Measurements from ENCODE around the gene IGFBPL1. TPM values are rescaled to one million over a fixed set of nuclear protein-coding genes. Genes with fewer than 3 reads are reported as not detected.
A peak's percentile ranks its signal among the peaks of the same experiment; 100 is the strongest.

IGFBPL1 gene
- total and polyA plus RNA-seq, 12 donors = not detected

- TF ChIP-seq CTCF (IDR thresholded peaks at IDR 0.05) = peak in 3 of 9 donors; percentile 25 to 42 (median 31)
- no peak for ATAC-seq
- intact Hi-C loops (cut with DNase I) = loop anchor here in 2 of 10 donors (10.0 kb wide), 2 partner anchors 62 to 308 kb away; partner anchors contain the start of gene FAM240B (in 1 of the 2)
Measured at GRCh38 chr9:38417003-38417945, 7.0 kb downstream of the IGFBPL1 start.

GRCh38 chr9:38416461-38416860 lies 7.8 kb downstream of the IGFBPL1 start:
- no peaks in the 10 kb centered on the region for H3K36me3 ChIP-seq
- H3K4me3 ChIP-seq = no peak overlapping the region
- H3K27ac ChIP-seq = no peak overlapping the region
- WGBS, 2 donors = 73 to 84% methylated on average over 4 of the region's 4 CpGs
- H3K4me1 ChIP-seq = no peaks in the 10 kb centered on the region
- ATAC-seq (no peak), DNase-seq (no peak)
- no peaks in the 10 kb centered on the region for H3K9me3 ChIP-seq
- intact Hi-C loops (cut with DNase I) = loop anchor here in 2 of 10 donors (10.0 kb wide), 2 partner anchors 62 to 308 kb away; partner anchors contain the start of gene FAM240B (in 1 of the 2)
- peaks cover 0 to 52% (median 36%) of the 10 kb centered on the region in 7 donors for H3K27me3 ChIP-seq
- no peak for TF ChIP-seq CTCF (IDR thresholded peaks at IDR 0.05)

More at GRCh38 chr9:38417003-38417945, 7.0 kb downstream of the IGFBPL1 start:
- WGBS, 2 donors = 67% methylated on average over 8 of the region's 8 CpGs
- H3K36me3 ChIP-seq = no peaks in the 10 kb centered on the region
- no peak overlapping the region for H3K27ac ChIP-seq
- H3K9me3 ChIP-seq = no peaks in the 10 kb centered on the region
- DNase-seq = no peak
- no peak overlapping the region for H3K4me3 ChIP-seq
- no peaks in the 10 kb centered on the region for H3K4me1 ChIP-seq
- H3K27me3 ChIP-seq = peaks cover 0 to 54% (median 31%) of the 10 kb centered on the region in 7 donors

- Histone ChIP-seq H3K27ac (no peak overlapping the region), H3K27me3 (peaks cover 0 to 55% (median 33%) of the 10 kb centered on the region in 7 donors), H3K4me1 (no peaks in the 10 kb centered on the region), H3K4me3 (no peak overlapping the region), H3K36me3 (no peaks in the 10 kb centered on the region), H3K9me3 (no peaks in the 10 kb centered on the region)
- no peak for TF ChIP-seq CTCF (IDR thresholded peaks at IDR 0.05)
- intact Hi-C loops (cut with DNase I) = loop anchor here in 2 of 10 donors (10.0 kb wide), 2 partner anchors 61 to 309 kb away; partner anchors contain the start of gene FAM240B (in 1 of the 2)
- ATAC-seq = peak in 1 of 8 donors; percentile 17
- WGBS, 2 donors = 86 to 89% methylated on average over 8 of the region's 8 CpGs
- no peak for DNase-seq
Measured at GRCh38 chr9:38415856-38416255, 8.4 kb downstream of the IGFBPL1 start.

GRCh38 chr9:38414040-38414723 lies 10.1 kb downstream of the IGFBPL1 start:
- Histone ChIP-seq H3K36me3 (no peaks in the 10 kb centered on the region), H3K4me3 (no peak overlapping the region), H3K27me3 (peaks cover 0 to 56% (median 30%) of the 10 kb centered on the region in 7 donors), H3K4me1 (no peaks in the 10 kb centered on the region), H3K27ac (no peak overlapping the region), H3K9me3 (no peaks in the 10 kb centered on the region)
- ATAC-seq (no peak), DNase-seq (no peak)
- TF ChIP-seq CTCF (IDR thresholded peaks at IDR 0.05) = no peak
- WGBS, 2 donors = 36 to 45% methylated on average over 24 of the region's 24 CpGs
- intact Hi-C loops (cut with DNase I) = loop anchor here in 2 of 10 donors (10.0 kb wide), 2 partner anchors 59 to 311 kb away; partner anchors contain the start of gene FAM240B (in 1 of the 2)
